Activated B cell treated with CpG ODN at 0.5 μM for 24 hours (primary cell): ENCODE data around the gene CHST12. TPM values are rescaled to one million over a fixed set of nuclear protein-coding genes. Genes with fewer than 3 reads are reported as not detected.

Source experiments
- ATAC-seq: fragments of 200-7000 bp; cut with Tn5 transposase; one replicate; pipeline ENCODE4 v1.10.0; 2021; ENCODE audit warnings: low read depth, mild to moderate bottlenecking, moderate library complexity
- CTCF ChIA-PET: fragments of 350-600 bp; sonication (Branson Sonifier 250); formaldehyde crosslinking; loops from one replicate; lab custom pipeline; 2021; ENCODE audit warnings: antibody characterized with exemption; lab: Charles Lee
- POLR2A ChIA-PET: fragments of 350-600 bp; sonication (Branson Sonifier 250); formaldehyde crosslinking; loops from one replicate; lab custom pipeline; 2021; ENCODE audit warnings: antibody characterized with exemption; lab: Charles Lee
- DNase-seq: peaks from one replicate; pipeline ENCODE4 v3.0.0; 2022
- H3K27ac Mint-ChIP-seq: one replicate; pipeline ENCODE4 v1.8.0; 2020; ENCODE audit warnings: mixed read lengths
- H3K27me3 Mint-ChIP-seq: one replicate; pipeline ENCODE4 v1.8.0; 2021; ENCODE audit warnings: mixed read lengths
- H3K36me3 Mint-ChIP-seq: one replicate; pipeline ENCODE4 v1.8.0; 2021; ENCODE audit warnings: low read depth, mixed read lengths
- H3K4me1 Mint-ChIP-seq: one replicate; pipeline ENCODE4 v1.8.0; 2021; ENCODE audit warnings: mixed read lengths
- H3K4me3 Mint-ChIP-seq: one replicate; pipeline ENCODE4 v1.8.0; 2020; ENCODE audit warnings: mild to moderate bottlenecking, mixed read lengths
- H3K9me3 Mint-ChIP-seq: one replicate; pipeline ENCODE4 v1.8.0; 2020; ENCODE audit warnings: mixed read lengths
- CTCF ChIP-seq: fragments of 200-600 bp; IDR thresholded peaks from one replicate; pipeline ENCODE4 v1.8.0; 2022; ENCODE audit warnings: antibody characterized with exemption, mild to moderate bottlenecking
- intact Hi-C: fragments of 100-400 bp; cut with micrococcal nuclease; formaldehyde crosslinking; loops from one replicate; pipeline ENCODE4 v1.15.1; 2024
- total RNA-seq: library from RNA; stranded (reverse); gene quantifications from 2 replicates; pipeline ENCODE4 v1.2.3, GENCODE V29; 2022

CHST12 gene
- total RNA-seq, 1 donor from 2014 or later = 14.4 TPM

- intact Hi-C loops = no loop called here
- Mint-ChIP-seq H3K9me3 (no peaks in the 10 kb centered on the region), H3K4me1 (no peaks in the 10 kb centered on the region), H3K36me3 (peaks cover 43% of the 10 kb centered on the region), H3K4me3 (no peak overlapping the region), H3K27me3 (no peaks in the 10 kb centered on the region), H3K27ac (no peak overlapping the region)
- ChIA-PET POLR2A (no interaction called here), CTCF (no interaction called here)
- ATAC-seq (no peak), DNase-seq (no peak)
- TF ChIP-seq CTCF = no peak
These were observed 33.7 kb downstream of the CHST12 start for GRCh38 chr7:2437136-2437535.

GRCh38 chr7:2437537-2438148, 34.2 kb downstream of the CHST12 start:
- peaks cover 43% of the 10 kb centered on the region for H3K36me3 Mint-ChIP-seq
- no peak overlapping the region for H3K27ac Mint-ChIP-seq
- intact Hi-C loops = no loop called here
- DNase-seq (no peak), ATAC-seq (no peak)
- H3K4me1 Mint-ChIP-seq = no peaks in the 10 kb centered on the region
- ChIA-PET CTCF (no interaction called here), POLR2A (interaction anchor here (0.6 kb wide), 1 partner anchor 15 kb away, joined by 3 read pairs; no protein-coding TSS in a partner anchor)
- no peak overlapping the region for H3K4me3 Mint-ChIP-seq
- no peak for TF ChIP-seq CTCF
- no peaks in the 10 kb centered on the region for H3K9me3 Mint-ChIP-seq
- H3K27me3 Mint-ChIP-seq = no peaks in the 10 kb centered on the region

DNA sequence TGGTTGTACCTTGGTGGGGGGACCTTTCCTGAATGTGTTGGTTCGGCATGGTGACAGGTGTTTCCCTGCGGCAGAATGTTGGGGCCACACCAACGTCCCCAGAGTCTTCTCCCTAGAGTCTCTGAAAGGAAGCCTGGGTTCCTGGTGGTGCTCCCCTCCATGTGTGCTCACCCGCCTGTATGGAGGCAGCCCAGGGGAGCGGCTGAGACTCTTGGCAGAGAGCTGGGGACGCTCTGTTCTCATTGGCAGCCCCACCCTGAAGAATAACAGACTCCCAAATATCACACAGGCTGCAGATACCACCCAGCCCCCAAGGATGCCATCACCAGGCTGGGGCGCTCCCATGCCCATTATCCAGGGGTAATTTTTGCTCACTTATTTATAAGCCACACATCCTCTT, 34.8 kb downstream of the CHST12 start:
- Mint-ChIP-seq H3K4me1 (no peaks in the 10 kb centered on the region), H3K27ac (no peak overlapping the region), H3K9me3 (no peaks in the 10 kb centered on the region), H3K27me3 (no peaks in the 10 kb centered on the region), H3K36me3 (peaks cover 40% of the 10 kb centered on the region), H3K4me3 (no peak overlapping the region)
- no peak for DNase-seq
- CTCF ChIA-PET = no interaction called here
- intact Hi-C loops = no loop called here
- no peak for ATAC-seq
- POLR2A ChIA-PET = interaction anchor here (0.6 kb wide), 1 partner anchor 16 kb away, joined by 3 read pairs; no protein-coding TSS in a partner anchor
- no peak for TF ChIP-seq CTCF

DNA sequence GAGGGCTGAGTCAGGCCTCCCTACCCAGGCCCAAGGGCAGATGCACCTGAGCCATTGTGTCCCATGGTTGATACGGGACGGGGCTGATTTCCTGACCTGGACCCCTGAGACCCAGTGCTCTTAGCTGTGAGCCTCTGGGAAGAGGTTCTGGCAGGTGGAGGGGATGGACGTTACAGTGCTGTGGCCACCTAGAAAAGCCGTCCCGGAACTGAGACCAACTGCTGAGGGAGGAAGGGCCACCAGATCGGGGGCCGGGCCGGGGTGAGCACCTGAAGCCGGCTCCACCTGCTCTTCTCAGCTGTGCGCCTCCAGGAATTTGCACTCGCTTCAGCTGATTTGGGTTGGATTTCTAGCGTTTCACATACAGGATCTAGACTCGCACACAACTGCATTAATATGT, 35.4 kb downstream of the CHST12 start:
- POLR2A ChIA-PET = no interaction called here
- CTCF ChIA-PET = no interaction called here
- DNase-seq = no peak
- Mint-ChIP-seq H3K9me3 (no peaks in the 10 kb centered on the region), H3K36me3 (peaks cover 34% of the 10 kb centered on the region), H3K27ac (no peak overlapping the region), H3K4me1 (no peaks in the 10 kb centered on the region), H3K27me3 (no peaks in the 10 kb centered on the region), H3K4me3 (no peak overlapping the region)
- ATAC-seq = no peak
- TF ChIP-seq CTCF = no peak
- intact Hi-C loops = no loop called here

DNA sequence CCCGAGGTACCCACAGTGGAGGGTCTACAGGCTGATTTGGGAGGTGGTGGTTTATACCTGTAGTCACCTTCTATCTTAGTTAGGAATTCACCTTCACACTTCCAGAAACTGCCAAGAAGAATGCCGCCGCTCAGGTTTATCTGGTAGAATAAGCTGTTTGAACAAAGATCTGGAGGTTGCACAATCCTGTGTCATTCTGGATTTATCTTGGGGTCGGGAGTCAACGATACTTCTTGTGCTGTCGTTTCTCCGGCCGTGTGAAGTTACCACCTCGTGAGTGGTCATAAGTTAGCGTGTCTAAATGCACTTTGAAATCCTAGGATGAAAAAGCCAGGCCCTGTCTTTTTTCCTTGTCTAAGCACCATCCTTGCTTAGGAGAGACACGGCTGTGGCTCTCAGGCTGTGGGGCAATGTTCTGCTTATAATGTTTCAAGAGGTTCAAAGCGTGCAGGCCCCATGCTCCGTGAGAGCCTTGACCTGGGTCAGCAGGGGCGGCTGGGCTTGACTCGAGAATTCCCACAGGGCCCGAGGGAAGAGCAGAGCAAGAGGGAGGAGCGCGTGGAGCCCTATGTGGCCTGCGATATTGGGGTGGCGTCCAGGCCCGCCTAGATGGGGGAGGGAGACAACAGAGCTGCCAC, 37.3 kb downstream of the CHST12 start:
- ATAC-seq (no peak), DNase-seq (no peak)
- Mint-ChIP-seq H3K4me3 (no peak overlapping the region), H3K27ac (no peak overlapping the region), H3K9me3 (no peaks in the 10 kb centered on the region), H3K36me3 (peaks cover 23% of the 10 kb centered on the region), H3K4me1 (no peaks in the 10 kb centered on the region), H3K27me3 (no peaks in the 10 kb centered on the region)
- no peak for TF ChIP-seq CTCF
- ChIA-PET POLR2A (no interaction called here), CTCF (interaction anchor here (1.0 to 1.6 kb wide), 2 partner anchors 10 to 11 kb away, joined by 3 to 6 read pairs; no protein-coding TSS in a partner anchor)
- intact Hi-C loops = loop anchor here (5.0 kb wide), 1 partner anchor 33 kb away; no protein-coding TSS in a partner anchor
